DMS 273 (cell line): Measurements from ENCODE around the gene RSRP1.
"Not testable (repeated sequence)": the region's sequence is repeated elsewhere in the genome, so short reads cannot be mapped to it uniquely, and the experiment has no call there.

Experiments
- DNase-seq: peaks from one replicate; lab custom pipeline; 2025; ENCODE audit not compliant: unreplicated experiment; lab: John Stamatoyannopoulos, UW

The RSRP1 gene

GRCh38 chr1:25247024-25247828, at the start of gene RSRP1:
Gene RSRP1 (minus strand): TSS chr1:25247454. CDS start chr1:25246963, 491 bp downstream.
- peak; percentile 99 for DNase-seq

- DNase-seq: not testable (repeated sequence)
Measured at GRCh38 chr1:25296501-25296900, 49.2 kb upstream of the RSRP1 start.

GRCh38 chr1:25294889-25295826, 47.9 kb upstream of the RSRP1 start:
- DNase-seq: not testable (repeated sequence)

GRCh38 chr1:25293426-25293825, 46.2 kb upstream of the RSRP1 start:
- DNase-seq: not testable (repeated sequence)

- DNase-seq: peak; percentile 23
Measured at GRCh38 chr1:25290043-25290442, 42.8 kb upstream of the RSRP1 start.

GRCh38 chr1:25288573-25289101, 41.4 kb upstream of the RSRP1 start:
- not testable (repeated sequence) for DNase-seq

GRCh38 chr1:25287164-25287563, 39.9 kb upstream of the RSRP1 start:
- peak; percentile 13 for DNase-seq

GRCh38 chr1:25285862-25286261, 38.6 kb upstream of the RSRP1 start:
- not testable (repeated sequence) for DNase-seq

- DNase-seq: not testable (repeated sequence)
Measured at GRCh38 chr1:25279693-25280111, 32.4 kb upstream of the RSRP1 start.

GRCh38 chr1:25278790-25279189, 31.5 kb upstream of the RSRP1 start:
- not testable (repeated sequence) for DNase-seq

GRCh38 chr1:25278358-25278757, 31.1 kb upstream of the RSRP1 start:
- DNase-seq: not testable (repeated sequence)

GRCh38 chr1:25277295-25277694, 30.0 kb upstream of the RSRP1 start:
- DNase-seq: not testable (repeated sequence)

- not testable (repeated sequence) for DNase-seq
Measured at GRCh38 chr1:25275648-25276047, 28.4 kb upstream of the RSRP1 start.

- DNase-seq: not testable (repeated sequence)
Measured at GRCh38 chr1:25272238-25272637, 25.0 kb upstream of the RSRP1 start, which contains the start of gene RHD. Gene RHD (plus strand): TSS chr1:25272509. CDS start chr1:25272548, 39 bp downstream.

GRCh38 chr1:25268143-25268760, 21.0 kb upstream of the RSRP1 start:
- DNase-seq: not testable (repeated sequence)

GRCh38 chr1:25267288-25268142, 20.3 kb upstream of the RSRP1 start:
- DNase-seq: peak; percentile 83

GRCh38 chr1:25266554-25267287, 19.5 kb upstream of the RSRP1 start:
- not testable (repeated sequence) for DNase-seq

GRCh38 chr1:25260336-25260735, 13.1 kb upstream of the RSRP1 start:
- not testable (repeated sequence) for DNase-seq

GRCh38 chr1:25259813-25260212, 12.6 kb upstream of the RSRP1 start:
- DNase-seq: not testable (repeated sequence)
